PC-3 (cell line): ENCODE data around the gene SCUBE1. TPM values are rescaled to one million over a fixed set of nuclear protein-coding genes. Genes with fewer than 3 reads are reported as not detected.

ENCODE experiments used
- ATAC-seq: fragments of 200-7000 bp; cut with Tn5 transposase; 2 replicates; pipeline ENCODE4 v1.9.1; 2020; ENCODE audit warnings: mild to moderate bottlenecking, moderate library complexity
- BruUV-seq: library from RNA; stranded (reverse); fragments of 400-500 nt; replicated peaks from 2 replicates; lab custom pipeline; 2021; lab: Mats Ljungman, UMichigan
- CTCF ChIA-PET: fragments of 300-600 bp; sonication (Branson Sonifier 250); formaldehyde crosslinking; loops from one replicate; lab custom pipeline; 2022; ENCODE audit warnings: antibody characterized with exemption; lab: Charles Lee
- POLR2A ChIA-PET: fragments of 300-600 bp; sonication (Branson Sonifier 250); formaldehyde crosslinking; loops from one replicate; lab custom pipeline; 2022; ENCODE audit warnings: antibody characterized with exemption; ENCODE audit not compliant: unreplicated experiment; lab: Charles Lee
- DNase-seq: peaks from one replicate; pipeline ENCODE4 v3.0.0-alpha.2; 2015
- H2AFZ ChIP-seq: fragments of 300-600 bp; sonication (generic); 2 replicates; pipeline ENCODE4 v1.6.0; 2016; ENCODE audit warnings: antibody characterized with exemption, low read length
- H3F3A ChIP-seq: fragments of 300-600 bp; sonication (generic); one replicate; pipeline ENCODE4 v1.6.0; 2017; ENCODE audit warnings: antibody characterized with exemption, low read length, control low read depth, mild to moderate bottlenecking; ENCODE audit not compliant: unreplicated experiment
- H3K27ac ChIP-seq: fragments of 300-600 bp; sonication (generic); 2 replicates; pipeline ENCODE4 v1.5.1; 2016; ENCODE audit warnings: mild to moderate bottlenecking, low read length
- H3K27me3 ChIP-seq: fragments of 300-600 bp; sonication (generic); 2 replicates; pipeline ENCODE4 v1.6.1; 2016; ENCODE audit warnings: low read length, mixed read lengths
- H3K36me3 ChIP-seq: fragments of 300-600 bp; sonication (generic); 2 replicates; pipeline ENCODE4 v1.6.1; 2016; ENCODE audit warnings: low read depth, mixed run types, low read length, mixed read lengths
- H3K4me1 ChIP-seq: fragments of 300-600 bp; sonication (generic); 2 replicates; pipeline ENCODE4 v1.5.1; 2016; ENCODE audit warnings: low read length; ENCODE audit not compliant: insufficient read depth
- H3K4me2 ChIP-seq: fragments of 300-600 bp; sonication (generic); 2 replicates; pipeline ENCODE4 v1.6.0; 2016; ENCODE audit warnings: low read length
- H3K4me3 ChIP-seq: fragments of 300-600 bp; sonication (generic); 2 replicates; pipeline ENCODE4 v1.5.1; 2016; ENCODE audit warnings: mild to moderate bottlenecking, low read length, mixed read lengths
- H3K79me2 ChIP-seq: fragments of 300-600 bp; sonication (generic); 2 replicates; pipeline ENCODE4 v1.6.1; 2017; ENCODE audit warnings: low read length, mixed read lengths
- H3K9ac ChIP-seq: fragments of 300-600 bp; sonication (generic); 2 replicates; pipeline ENCODE4 v1.6.0; 2016; ENCODE audit warnings: mild to moderate bottlenecking, low read length
- H3K9me2 ChIP-seq: fragments of 300-600 bp; sonication (generic); replicated peaks from 2 replicates; pipeline ENCODE4 v1.6.1; 2016; ENCODE audit warnings: mixed run types, low read length, mixed read lengths
- H3K9me3 ChIP-seq: fragments of 300-600 bp; sonication (generic); 2 replicates; pipeline ENCODE4 v1.6.1; 2016; ENCODE audit warnings: low read length, mixed read lengths
- H4K20me1 ChIP-seq: fragments of 300-600 bp; sonication (generic); 2 replicates; pipeline ENCODE4 v1.6.1; 2016; ENCODE audit warnings: low read length, mixed read lengths
- CTCF ChIP-seq: fragments of 300-600 bp; sonication (generic); conservative IDR thresholded peaks from 2 replicates; pipeline ENCODE4 v1.5.1; 2017; ENCODE audit warnings: antibody characterized with exemption, low read depth, mild to moderate bottlenecking, low read length
- EZH2 ChIP-seq: fragments of 300-600 bp; sonication (generic); IDR thresholded peaks from one replicate; pipeline ENCODE4 v1.6.1; 2017; ENCODE audit warnings: antibody characterized with exemption, mild to moderate bottlenecking, low read length; ENCODE audit not compliant: unreplicated experiment
- EZH2phosphoT487 ChIP-seq: fragments of 300-600 bp; sonication (generic); IDR thresholded peaks from 2 replicates; pipeline ENCODE4 v1.6.1; 2018; ENCODE audit warnings: mild to moderate bottlenecking, antibody characterized with exemption, low read length, borderline replicate concordance
- intact Hi-C: fragments of 100-400 bp; cut with micrococcal nuclease; formaldehyde crosslinking; loops from 2 replicates; pipeline ENCODE4 v1.9.0; 2023
- total RNA-seq: library from RNA; depleted of rRNA; stranded (reverse); fragments of >200 nt; gene quantifications from 2 replicates; pipeline ENCODE4 v1.2.3, GENCODE V29; 2014

The SCUBE1 gene
- total RNA-seq, 1 experiment from 2014 or later = not detected

GRCh38 chr22:43238526-43239006 is 104.6 kb downstream of the SCUBE1 start:
- H2AFZ ChIP-seq = no peak overlapping the region
- no peaks in the 10 kb centered on the region for H3K9me3 ChIP-seq
- DNase-seq (no peak), ATAC-seq (no peak)
- no peaks in the 10 kb centered on the region for H3K79me2 ChIP-seq
- no peak for TF ChIP-seq CTCF
- TF ChIP-seq EZH2phosphoT487 = no peak
- TF ChIP-seq EZH2 = no peak
- H3F3A ChIP-seq = no peaks in the 10 kb centered on the region
- ChIA-PET POLR2A (no interaction called here), CTCF (no interaction called here)
- BruUV-seq = no TSS peak
- H3K27ac ChIP-seq = no peak overlapping the region
- no peaks in the 10 kb centered on the region for H3K9me2 ChIP-seq
- no peaks in the 10 kb centered on the region for H4K20me1 ChIP-seq
- no peaks in the 10 kb centered on the region for H3K4me1 ChIP-seq
- no peak overlapping the region for H3K4me3 ChIP-seq
- no peaks in the 10 kb centered on the region for H3K27me3 ChIP-seq
- H3K4me2 ChIP-seq = no peak overlapping the region
- no peak overlapping the region for H3K9ac ChIP-seq
- intact Hi-C loops = no loop called here
- no peaks in the 10 kb centered on the region for H3K36me3 ChIP-seq

GRCh38 chr22:43237280-43237679 is 105.9 kb downstream of the SCUBE1 start:
- ATAC-seq (no peak), DNase-seq (no peak)
- ChIA-PET POLR2A (no interaction called here), CTCF (no interaction called here)
- Histone ChIP-seq H3K9ac (no peak overlapping the region), H3K9me3 (no peaks in the 10 kb centered on the region), H4K20me1 (no peaks in the 10 kb centered on the region), H3K27ac (no peak overlapping the region), H3F3A (no peaks in the 10 kb centered on the region), H2AFZ (no peak overlapping the region), H3K4me2 (no peak overlapping the region), H3K36me3 (no peaks in the 10 kb centered on the region), H3K9me2 (no peaks in the 10 kb centered on the region), H3K27me3 (no peaks in the 10 kb centered on the region), H3K4me3 (no peak overlapping the region), H3K79me2 (no peaks in the 10 kb centered on the region), H3K4me1 (no peaks in the 10 kb centered on the region)
- intact Hi-C loops = no loop called here
- BruUV-seq = no TSS peak
- TF ChIP-seq EZH2 = no peak
- TF ChIP-seq EZH2phosphoT487 = no peak
- TF ChIP-seq CTCF = no peak

- Histone ChIP-seq H3K4me1 (no peaks in the 10 kb centered on the region), H3K9ac (no peak overlapping the region), H3K79me2 (no peaks in the 10 kb centered on the region), H3K9me3 (no peaks in the 10 kb centered on the region), H3K27ac (no peak overlapping the region), H3K9me2 (no peaks in the 10 kb centered on the region), H3K27me3 (no peaks in the 10 kb centered on the region), H4K20me1 (no peaks in the 10 kb centered on the region), H3K36me3 (no peaks in the 10 kb centered on the region), H3F3A (no peaks in the 10 kb centered on the region), H3K4me3 (no peak overlapping the region), H2AFZ (no peak overlapping the region), H3K4me2 (no peak overlapping the region)
- no peak for TF ChIP-seq EZH2
- TF ChIP-seq CTCF = no peak
- TF ChIP-seq EZH2phosphoT487 = no peak
- intact Hi-C loops = no loop called here
- POLR2A ChIA-PET = no interaction called here
- ATAC-seq (no peak), DNase-seq (no peak)
- CTCF ChIA-PET = no interaction called here
- BruUV-seq = no TSS peak
These were observed 106.6 kb downstream of the SCUBE1 start for GRCh38 chr22:43236411-43237166.
